Osteocyte (in vitro differentiated cells): ENCODE data around the gene ANGPTL1. TPM values are rescaled to one million over a fixed set of nuclear protein-coding genes. Genes with fewer than 3 reads are reported as not detected.

ENCODE experiments used
- DNase-seq: peaks from one replicate; pipeline ENCODE4 v3.0.0; 2021; ENCODE audit warnings: mixed read lengths; ENCODE audit not compliant: unreplicated experiment; ENCODE audit errors: extremely low spot score
- H3K27ac Mint-ChIP-seq: one replicate; pipeline ENCODE4 v1.8.0; 2021; ENCODE audit warnings: mild to moderate bottlenecking, mixed read lengths; ENCODE audit not compliant: unreplicated experiment
- H3K27me3 Mint-ChIP-seq: one replicate; pipeline ENCODE4 v1.8.0; 2021; ENCODE audit warnings: mixed read lengths; ENCODE audit not compliant: unreplicated experiment
- H3K36me3 Mint-ChIP-seq: one replicate; pipeline ENCODE4 v1.8.0; 2021; ENCODE audit warnings: mixed read lengths; ENCODE audit not compliant: unreplicated experiment
- H3K4me1 Mint-ChIP-seq: one replicate; pipeline ENCODE4 v1.8.0; 2021; ENCODE audit warnings: mixed read lengths; ENCODE audit not compliant: unreplicated experiment
- H3K4me3 Mint-ChIP-seq: one replicate; pipeline ENCODE4 v1.8.0; 2021; ENCODE audit warnings: mild to moderate bottlenecking, moderate library complexity, mixed read lengths; ENCODE audit not compliant: unreplicated experiment
- H3K9me3 Mint-ChIP-seq: one replicate; pipeline ENCODE4 v1.8.0; 2021; ENCODE audit warnings: mixed read lengths; ENCODE audit not compliant: unreplicated experiment
- CTCF ChIP-seq: fragments of 200-600 bp; sonication (generic); IDR thresholded peaks from 2 replicates; pipeline ENCODE4 v1.5.0; 2021; ENCODE audit warnings: antibody characterized with exemption, mild to moderate bottlenecking, moderate library complexity
- total RNA-seq: library from RNA; stranded (reverse); gene quantifications from 2 replicates; pipeline ENCODE4 v1.2.1, GENCODE V29; 2021

Gene ANGPTL1
- total RNA-seq, 1 donor from 2014 or later: 0.43 TPM

DNA sequence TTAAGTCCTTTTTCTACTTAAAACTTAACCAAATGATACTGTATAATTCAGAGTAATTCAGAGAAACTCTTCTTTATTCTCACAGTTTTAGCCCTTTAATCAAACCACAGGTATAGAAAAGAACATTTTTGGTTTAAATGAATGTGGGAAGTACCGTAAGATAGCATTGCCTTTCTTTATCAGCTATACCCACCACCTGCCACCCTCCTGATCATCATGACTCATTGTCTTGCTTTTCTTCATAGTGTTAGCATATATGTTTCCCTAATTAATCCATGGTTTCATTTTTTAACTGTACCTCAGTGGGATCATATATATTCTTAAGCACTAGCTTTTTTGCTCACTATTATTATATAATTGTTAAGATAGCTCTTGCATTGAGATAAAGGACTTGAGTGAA lies 27.5 kb upstream of the ANGPTL1 start:
- peaks cover 12% of the 10 kb centered on the region for H3K36me3 Mint-ChIP-seq
- no peak overlapping the region for H3K4me3 Mint-ChIP-seq
- no peaks in the 10 kb centered on the region for H3K4me1 Mint-ChIP-seq
- peaks cover 7% of the 10 kb centered on the region for H3K9me3 Mint-ChIP-seq
- H3K27me3 Mint-ChIP-seq: no peaks in the 10 kb centered on the region
- H3K27ac Mint-ChIP-seq: no peak overlapping the region
- no peak for TF ChIP-seq CTCF
- no peak for DNase-seq

- Mint-ChIP-seq H3K27ac (no peak overlapping the region), H3K36me3 (peaks cover 12% of the 10 kb centered on the region), H3K4me3 (no peak overlapping the region), H3K9me3 (peaks cover 7% of the 10 kb centered on the region), H3K4me1 (no peaks in the 10 kb centered on the region), H3K27me3 (no peaks in the 10 kb centered on the region)
- no peak for TF ChIP-seq CTCF
- DNase-seq: no peak
Measured at GRCh38 chr1:178895928-178896327, 25.1 kb upstream of the ANGPTL1 start.

DNA sequence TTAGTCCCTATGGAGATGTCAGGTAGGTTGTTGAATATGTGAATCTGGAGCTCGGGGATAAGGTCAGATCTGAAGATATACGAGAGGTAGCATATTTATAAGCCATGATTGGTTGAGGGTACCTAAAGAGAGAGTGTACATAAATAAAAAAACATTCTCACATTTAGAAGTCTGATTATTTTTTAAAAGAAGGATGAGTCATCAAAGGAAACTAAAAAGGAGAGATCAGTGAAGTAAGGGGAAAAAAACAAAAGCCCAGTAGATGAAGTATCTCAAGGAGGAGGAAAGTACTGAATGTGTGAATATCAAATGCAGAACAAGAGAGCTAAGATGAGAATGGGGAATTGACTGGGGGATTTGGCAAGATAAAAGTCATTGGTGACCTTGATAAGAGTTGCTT lies 15.7 kb upstream of the ANGPTL1 start:
- H3K9me3 Mint-ChIP-seq: no peaks in the 10 kb centered on the region
- H3K4me1 Mint-ChIP-seq: no peaks in the 10 kb centered on the region
- no peak for DNase-seq
- no peak overlapping the region for H3K27ac Mint-ChIP-seq
- no peak overlapping the region for H3K4me3 Mint-ChIP-seq
- H3K36me3 Mint-ChIP-seq: peaks cover 6% of the 10 kb centered on the region
- no peaks in the 10 kb centered on the region for H3K27me3 Mint-ChIP-seq
- TF ChIP-seq CTCF: no peak

DNA sequence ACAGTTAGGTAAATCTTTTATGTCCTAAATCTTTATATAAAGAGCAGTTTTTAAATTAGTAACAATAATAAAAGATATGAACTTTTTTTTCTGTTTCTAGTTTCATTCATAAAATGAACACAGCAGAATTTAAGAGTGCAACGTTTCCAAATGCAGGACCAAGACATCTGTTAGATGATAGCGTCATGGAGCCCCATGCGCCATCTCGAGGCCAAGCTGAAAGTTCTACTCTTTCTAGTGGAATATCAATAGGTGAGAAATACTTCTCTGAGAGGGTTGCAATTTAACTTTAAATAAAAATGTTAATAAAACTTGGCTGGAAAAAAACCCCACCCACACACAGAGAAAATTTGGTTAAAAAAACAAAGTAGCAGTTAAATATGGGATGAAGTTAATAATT lies 15.0 kb upstream of the ANGPTL1 start:
- no peak for TF ChIP-seq CTCF
- Mint-ChIP-seq H3K4me1 (no peaks in the 10 kb centered on the region), H3K27me3 (no peaks in the 10 kb centered on the region), H3K27ac (no peak overlapping the region), H3K36me3 (peaks cover 6% of the 10 kb centered on the region), H3K4me3 (no peak overlapping the region), H3K9me3 (no peaks in the 10 kb centered on the region)
- DNase-seq: no peak

GRCh38 chr1:178881950-178882349 lies 11.1 kb upstream of the ANGPTL1 start:
- no peak for DNase-seq
- no peak for TF ChIP-seq CTCF
- no peak overlapping the region for H3K4me3 Mint-ChIP-seq
- no peaks in the 10 kb centered on the region for H3K4me1 Mint-ChIP-seq
- no peak overlapping the region for H3K27ac Mint-ChIP-seq
- no peaks in the 10 kb centered on the region for H3K9me3 Mint-ChIP-seq
- peaks cover 6% of the 10 kb centered on the region for H3K36me3 Mint-ChIP-seq
- no peaks in the 10 kb centered on the region for H3K27me3 Mint-ChIP-seq
